HG03060 (cell line): ENCODE measurements around the gene OSBPL5.

Source experiments
- ATAC-seq: cut with Tn5 transposase; IDR thresholded peaks from one replicate; pipeline ENCODE4 v1.9.1; 2021; ENCODE audit warnings: low read depth, moderate number of reproducible peaks; ENCODE audit not compliant: unreplicated experiment

Gene OSBPL5

DNA sequence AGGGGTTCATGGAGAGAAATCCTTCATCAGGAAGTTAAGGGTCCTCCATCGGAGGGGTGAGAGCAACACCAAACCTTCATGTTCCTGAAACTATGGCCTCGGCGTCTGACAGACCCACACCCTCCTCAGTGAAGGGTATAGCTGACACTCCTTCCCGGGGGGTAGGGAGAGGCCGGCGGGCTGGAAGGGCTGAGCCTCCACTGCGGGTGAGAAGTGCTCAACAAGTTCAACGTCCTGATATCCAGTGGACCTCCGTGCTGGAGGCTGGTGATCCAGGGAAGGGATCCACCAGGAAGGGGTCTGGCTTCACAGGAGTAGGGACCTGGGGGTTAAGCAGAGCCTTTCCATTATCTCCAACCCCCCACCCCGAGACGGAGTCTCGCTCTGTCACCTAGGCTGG, 120.2 kb downstream of the OSBPL5 start:
- ATAC-seq, result no peak

DNA sequence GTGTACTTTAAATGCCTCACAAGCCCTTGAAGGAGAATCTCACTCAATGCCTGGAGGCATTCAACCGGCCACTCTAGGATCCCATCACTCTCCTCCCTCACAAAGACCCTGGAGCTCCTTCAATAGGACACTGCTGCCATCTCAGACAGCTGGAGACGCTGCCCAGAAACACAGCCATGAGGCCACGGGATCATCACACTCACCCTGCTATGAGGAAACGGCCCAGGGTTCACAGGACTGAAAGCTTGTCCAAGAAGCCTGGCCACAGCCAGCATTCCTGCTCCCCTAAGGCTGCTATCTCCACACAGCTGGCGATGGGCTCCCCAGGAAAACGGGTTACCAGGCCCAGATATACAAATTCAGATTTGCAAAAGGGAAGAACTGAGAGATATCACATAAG, 121.1 kb downstream of the OSBPL5 start:
- ATAC-seq, result no peak

DNA sequence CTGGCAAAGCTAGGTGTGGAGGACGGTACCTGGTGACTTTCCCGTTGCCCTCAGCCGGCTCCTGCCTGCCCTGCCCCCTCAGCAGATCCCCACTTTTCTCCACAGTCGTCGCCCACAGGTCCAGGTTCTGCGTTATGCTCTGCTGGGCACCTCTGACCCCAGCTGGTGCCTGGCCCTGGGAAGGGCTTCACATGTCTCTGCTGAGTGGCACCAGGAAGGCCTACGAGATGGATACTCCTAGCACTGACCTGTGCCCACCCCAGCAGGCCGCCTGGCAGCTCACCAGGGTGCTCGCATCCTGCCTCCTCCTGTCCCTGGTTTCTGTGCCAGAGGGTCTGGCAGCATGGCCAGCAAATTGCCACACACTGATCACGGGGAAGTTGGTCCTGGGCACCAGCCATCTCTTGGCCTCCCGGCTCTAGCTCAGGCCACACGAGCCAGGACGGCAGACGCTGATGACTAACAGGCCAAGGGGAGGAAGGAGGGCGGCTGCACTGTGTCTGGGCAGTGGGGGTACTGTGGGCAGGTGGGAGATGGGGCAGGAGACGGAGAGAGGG, 121.7 kb downstream of the OSBPL5 start:
- no peak for ATAC-seq

DNA sequence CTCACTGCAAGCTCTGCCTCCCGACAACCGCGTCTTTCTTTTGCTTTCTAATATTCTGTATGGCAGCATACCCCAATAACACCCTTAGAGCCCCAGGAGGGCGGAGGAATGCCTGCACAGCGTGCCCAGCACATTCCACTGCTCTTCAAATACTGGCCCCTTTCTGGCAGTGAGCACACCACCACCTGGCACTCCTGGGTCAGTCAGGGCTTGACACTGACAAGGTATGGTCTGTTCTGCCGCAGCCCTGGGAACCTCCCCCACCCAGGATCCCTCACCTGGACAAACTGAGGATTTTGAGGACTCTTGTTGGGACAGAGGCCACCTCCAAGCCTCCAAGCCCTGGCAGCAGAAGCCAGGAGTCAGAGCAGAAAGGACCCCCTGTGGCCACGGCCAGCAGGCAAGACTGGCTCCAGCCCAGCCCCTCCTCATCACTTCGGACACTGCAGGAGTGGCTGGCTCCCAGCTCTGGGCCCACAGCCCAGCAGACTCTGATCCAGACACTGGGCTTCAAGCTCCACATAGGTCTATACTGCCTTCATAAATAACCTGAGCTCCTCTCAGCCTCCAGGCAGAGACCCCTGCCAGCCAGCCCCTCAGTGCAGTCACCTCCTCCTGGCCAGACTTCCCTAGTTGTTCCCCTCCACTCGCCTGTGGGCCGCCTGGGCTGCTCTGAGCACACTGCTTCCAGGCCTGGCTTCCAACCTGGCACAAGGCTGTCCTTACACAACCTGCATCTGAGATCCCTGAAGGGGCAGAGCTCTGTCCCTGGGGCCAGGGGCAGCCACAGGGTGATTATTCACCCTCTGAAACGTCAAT, 122.4 kb downstream of the OSBPL5 start:
- no peak for ATAC-seq

DNA sequence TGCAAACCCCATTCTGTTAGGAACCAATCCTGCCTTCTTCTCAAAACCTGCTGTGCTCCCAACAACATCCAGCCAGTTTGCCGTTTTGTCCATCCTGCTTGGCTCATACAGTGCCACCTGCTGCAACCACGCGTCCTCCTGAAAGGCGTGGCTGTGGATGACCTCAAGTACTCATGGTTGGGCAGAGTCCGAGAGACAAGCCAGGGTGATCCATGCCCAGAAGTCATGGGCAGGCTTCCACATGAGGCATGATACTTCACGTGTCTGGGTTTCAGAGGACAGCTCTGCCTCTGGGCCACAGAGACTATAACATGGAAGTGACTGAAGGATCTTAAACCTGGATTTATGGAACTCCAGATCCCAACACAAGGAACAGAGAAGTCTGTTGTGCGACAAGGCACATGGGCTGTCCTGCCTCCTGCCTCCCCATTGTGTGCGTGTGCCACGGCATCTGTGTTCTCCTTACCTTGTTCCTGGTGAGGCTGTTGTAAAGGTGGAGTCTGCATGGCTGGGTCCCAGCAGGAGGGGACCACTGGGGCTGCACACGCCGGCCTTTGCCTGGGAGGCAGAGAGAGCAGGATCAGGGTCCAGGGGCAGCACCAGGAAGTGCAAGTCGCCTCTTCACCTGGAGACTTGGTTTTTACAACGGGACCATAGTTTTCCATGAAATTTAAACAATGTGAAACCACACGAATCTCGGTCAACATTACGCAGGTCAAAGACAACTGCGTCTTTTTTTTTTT, 123.2 kb downstream of the OSBPL5 start:
- ATAC-seq, result no peak

DNA sequence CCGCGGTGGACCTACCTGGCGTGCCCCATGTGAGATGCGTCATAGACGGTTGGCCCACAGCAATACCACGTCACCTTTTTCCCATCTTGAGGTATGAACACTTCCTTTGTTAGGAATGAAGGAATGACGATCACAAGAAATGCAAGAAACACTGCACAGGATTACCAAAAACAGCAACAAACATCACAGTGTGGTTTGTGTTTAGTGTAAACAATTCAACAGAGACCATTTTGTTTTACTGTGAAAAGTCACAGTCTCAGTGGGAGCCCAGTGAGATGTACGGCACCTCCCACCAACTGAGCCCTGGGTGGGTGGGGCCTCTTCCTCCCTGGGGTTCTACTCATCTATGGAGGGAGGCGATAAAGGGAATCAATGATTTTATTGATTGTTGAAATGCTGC, 124.2 kb downstream of the OSBPL5 start:
- no peak for ATAC-seq

DNA sequence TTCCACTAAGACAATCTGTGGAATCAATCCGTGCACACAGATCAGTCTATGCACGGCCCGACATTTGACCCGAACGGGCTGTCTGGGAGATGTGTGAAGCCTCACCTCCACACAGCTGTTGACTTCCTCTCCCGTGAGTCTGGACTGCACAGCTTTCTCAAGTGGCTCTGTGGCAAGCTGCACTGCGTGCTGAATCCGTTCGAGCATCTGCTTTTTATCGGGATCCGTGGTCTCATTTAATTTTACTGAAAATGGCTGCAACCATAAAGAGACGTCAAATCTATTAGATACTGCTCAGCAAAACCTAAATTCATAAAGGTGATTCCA, 127.2 kb downstream of the OSBPL5 start:
- no peak for ATAC-seq
